Fibroblast of pulmonary artery (primary cell): Measurements from ENCODE around the gene LEMD2.

ENCODE experiments used
- DNase-seq: peaks from one replicate; pipeline ENCODE4 v3.0.0-alpha.2; 2010; ENCODE audit warnings: low read depth
- H3K4me3 ChIP-seq: replicated peaks from 2 replicates; pipeline ENCODE4 v1.5.1; 2011; ENCODE audit warnings: low read depth, mild to moderate bottlenecking, control low read depth, low read length, moderate library complexity
- TF ChIP-seq, protein P1 (sequence below): IDR thresholded peaks from 2 replicates; pipeline ENCODE4 v1.5.1; 2011; ENCODE audit warnings: mild to moderate bottlenecking, control low read depth, low read length, inconsistent platforms; ENCODE audit errors: missing control alignments

LEMD2 gene

DNA sequence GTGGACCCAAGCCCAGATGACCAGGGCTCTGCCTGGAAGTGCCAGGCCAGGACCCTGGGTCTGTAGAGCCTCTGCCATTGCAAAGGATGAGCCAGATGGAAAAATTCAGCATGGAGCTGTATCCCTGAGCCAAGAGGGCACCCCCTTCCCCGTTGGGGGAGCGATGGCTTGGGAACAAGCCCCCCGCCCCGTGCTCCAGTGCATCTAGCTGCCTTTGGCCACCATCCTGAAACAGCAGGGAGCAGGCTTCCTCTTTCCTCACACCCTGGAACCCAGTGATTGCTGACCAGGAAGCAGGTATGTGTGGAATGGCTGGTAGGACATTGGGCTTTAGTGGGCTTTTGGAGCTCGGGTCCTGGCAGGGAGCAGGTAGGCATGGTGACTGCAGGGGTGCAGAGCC is 12.7 kb upstream of the LEMD2 start:
- TF ChIP-seq, protein P1, sequence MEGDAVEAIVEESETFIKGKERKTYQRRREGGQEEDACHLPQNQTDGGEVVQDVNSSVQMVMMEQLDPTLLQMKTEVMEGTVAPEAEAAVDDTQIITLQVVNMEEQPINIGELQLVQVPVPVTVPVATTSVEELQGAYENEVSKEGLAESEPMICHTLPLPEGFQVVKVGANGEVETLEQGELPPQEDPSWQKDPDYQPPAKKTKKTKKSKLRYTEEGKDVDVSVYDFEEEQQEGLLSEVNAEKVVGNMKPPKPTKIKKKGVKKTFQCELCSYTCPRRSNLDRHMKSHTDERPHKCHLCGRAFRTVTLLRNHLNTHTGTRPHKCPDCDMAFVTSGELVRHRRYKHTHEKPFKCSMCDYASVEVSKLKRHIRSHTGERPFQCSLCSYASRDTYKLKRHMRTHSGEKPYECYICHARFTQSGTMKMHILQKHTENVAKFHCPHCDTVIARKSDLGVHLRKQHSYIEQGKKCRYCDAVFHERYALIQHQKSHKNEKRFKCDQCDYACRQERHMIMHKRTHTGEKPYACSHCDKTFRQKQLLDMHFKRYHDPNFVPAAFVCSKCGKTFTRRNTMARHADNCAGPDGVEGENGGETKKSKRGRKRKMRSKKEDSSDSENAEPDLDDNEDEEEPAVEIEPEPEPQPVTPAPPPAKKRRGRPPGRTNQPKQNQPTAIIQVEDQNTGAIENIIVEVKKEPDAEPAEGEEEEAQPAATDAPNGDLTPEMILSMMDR = no peak
- no peak overlapping the region for H3K4me3 ChIP-seq
- no peak for DNase-seq

DNA sequence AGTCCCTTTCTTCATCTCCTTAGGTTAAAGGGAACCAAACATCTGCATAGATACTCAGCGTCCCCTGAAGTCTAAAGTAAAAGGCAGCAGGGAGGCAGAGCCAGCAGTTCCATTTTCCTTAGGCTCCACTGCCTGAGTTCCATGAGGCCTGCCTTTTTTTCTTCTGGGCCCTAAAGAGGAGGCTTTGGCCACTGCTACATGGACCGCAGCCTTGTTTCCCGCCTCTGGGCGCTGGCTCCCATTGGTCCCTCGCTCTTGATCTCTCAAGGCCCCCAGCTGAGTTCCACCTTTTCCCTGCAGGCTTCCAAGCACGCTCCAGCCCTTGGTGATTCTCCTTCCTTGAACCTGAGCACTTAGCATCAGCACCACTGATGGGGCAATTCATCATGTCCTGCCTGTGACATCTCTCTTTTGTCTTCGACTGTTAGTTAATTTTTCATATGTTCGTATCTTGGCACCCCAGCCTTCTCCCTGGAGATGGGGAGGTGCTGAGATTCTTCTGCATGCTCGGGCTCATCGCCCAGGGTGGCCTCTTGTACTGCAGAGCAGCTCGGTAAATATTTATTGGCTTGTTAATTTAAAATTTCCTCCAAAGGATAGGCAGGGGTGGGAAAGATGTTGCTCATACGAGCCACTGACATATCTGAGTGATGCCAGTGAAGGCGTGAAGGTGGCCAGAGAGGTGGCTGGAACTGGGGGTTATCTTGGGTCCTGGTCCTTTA is 11.5 kb upstream of the LEMD2 start:
- TF ChIP-seq, protein P1 = no peak
- H3K4me3 ChIP-seq = no peak overlapping the region
- DNase-seq = no peak

- H3K4me3 ChIP-seq = no peak overlapping the region
- no peak for DNase-seq
- TF ChIP-seq, protein P1 = no peak
These were observed 10.7 kb upstream of the LEMD2 start for GRCh38 chr6:33799454-33800113.

DNA sequence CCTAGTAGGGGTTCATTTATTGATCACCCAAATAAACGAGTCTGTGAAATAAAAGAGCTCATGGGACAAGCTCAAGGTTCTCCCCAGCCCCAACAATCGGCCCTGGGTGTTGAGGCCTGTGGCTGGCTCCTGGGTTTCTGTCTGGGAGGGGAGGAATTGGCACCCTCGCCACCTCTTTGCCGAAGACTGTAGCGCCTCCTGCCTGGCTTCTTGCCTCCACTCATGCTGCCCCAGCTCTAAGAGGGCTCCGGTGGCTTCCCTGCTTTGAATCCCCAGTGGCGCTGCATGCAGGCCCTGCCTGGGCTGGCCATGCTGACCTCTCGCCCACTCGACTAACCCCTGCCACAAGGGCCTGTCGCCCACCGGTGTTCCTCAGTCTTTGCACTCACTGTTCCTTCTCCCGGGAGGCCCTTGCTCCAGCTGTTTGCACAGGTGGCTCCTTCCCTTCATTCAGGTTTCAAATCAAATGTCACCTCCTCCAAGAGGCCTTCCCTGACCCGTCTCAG is 9.5 kb upstream of the LEMD2 start:
- DNase-seq = no peak
- TF ChIP-seq, protein P1 = no peak

GRCh38 chr6:33797626-33798342 is 8.9 kb upstream of the LEMD2 start:
- DNase-seq = no peak
- TF ChIP-seq, protein P1 = no peak
- no peak overlapping the region for H3K4me3 ChIP-seq

More for the DNA sequence above, 9.5 kb upstream of the LEMD2 start:
- no peak overlapping the region for H3K4me3 ChIP-seq

GRCh38 chr6:33794910-33795623 is 6.1 kb upstream of the LEMD2 start:
- TF ChIP-seq, protein P1 = no peak
- no peak for DNase-seq
- no peak overlapping the region for H3K4me3 ChIP-seq
